HepG2 (cell line): ENCODE measurements around the gene KIF22. TPM values are rescaled to one million over a fixed set of nuclear protein-coding genes. Genes with fewer than 3 reads are reported as not detected.

Source experiments
- ATRX ChIP-seq: sonication (generic); formaldehyde crosslinking; IDR thresholded peaks from 2 replicates; pipeline ENCODE4 v1.4.0; 2020; ENCODE audit warnings: missing genetic modification reagents, borderline replicate concordance
- JDP2 ChIP-seq: sonication (generic); formaldehyde crosslinking; IDR thresholded peaks from 2 replicates; pipeline ENCODE4 v1.8.1; 2022; ENCODE audit warnings: missing genetic modification reagents, borderline replicate concordance
- MTA3 ChIP-seq: sonication (generic); formaldehyde crosslinking; IDR thresholded peaks from 2 replicates; pipeline ENCODE4 v1.4.0; 2020; ENCODE audit warnings: missing genetic modification reagents
- NR1H2 ChIP-seq: sonication (generic); formaldehyde crosslinking; IDR thresholded peaks from 2 replicates; pipeline ENCODE4 v1.8.1; 2022; ENCODE audit warnings: low read depth, missing genetic modification reagents, borderline replicate concordance
- PPARG ChIP-seq: conservative IDR thresholded peaks from 2 replicates; pipeline ENCODE4 v1.6.1; 2016; ENCODE audit warnings: missing biosample characterization, missing genetic modification reagents
- PTBP1 ChIP-seq: fragments of 200-400 bp; formaldehyde crosslinking; IDR thresholded peaks from 2 replicates; pipeline ENCODE4 v1.6.1; 2018; ENCODE audit warnings: low read length, low read depth; ENCODE audit not compliant: poor library complexity, severe bottlenecking
- SAP130 ChIP-seq: IDR thresholded peaks from 2 replicates; pipeline ENCODE4 v1.6.1; 2016; ENCODE audit warnings: low read depth
- SMYD3 ChIP-seq: sonication (generic); formaldehyde crosslinking; IDR thresholded peaks from 2 replicates; pipeline ENCODE4 v1.8.1; 2023; ENCODE audit warnings: mild to moderate bottlenecking, missing genetic modification reagents
- SOX5 ChIP-seq: IDR thresholded peaks from 2 replicates; pipeline ENCODE4 v1.6.1; 2016; ENCODE audit warnings: borderline replicate concordance
- SRF ChIP-seq: IDR thresholded peaks from 2 replicates; pipeline ENCODE4 v1.6.1; 2011; ENCODE audit warnings: mild to moderate bottlenecking, low read depth, low read length, moderate library complexity
- TBL1XR1 ChIP-seq: fragments of 150-350 bp; IDR thresholded peaks from 2 replicates; pipeline ENCODE4 v1.6.1; 2014; ENCODE audit warnings: borderline replicate concordance, low read length; ENCODE audit not compliant: partially characterized antibody
- ZBTB3 ChIP-seq: sonication (generic); formaldehyde crosslinking; IDR thresholded peaks from 2 replicates; pipeline ENCODE4 v1.4.0; 2020; ENCODE audit warnings: low read depth, mild to moderate bottlenecking, moderate library complexity, missing genetic modification reagents, borderline replicate concordance
- ZNF350 ChIP-seq: sonication (generic); formaldehyde crosslinking; IDR thresholded peaks from 2 replicates; pipeline ENCODE4 v1.4.0; 2020; ENCODE audit warnings: mild to moderate bottlenecking, low read depth, missing genetic modification reagents, borderline replicate concordance
- ZNF354B ChIP-seq: sonication (generic); formaldehyde crosslinking; IDR thresholded peaks from 2 replicates; pipeline ENCODE4 v1.8.0; 2022; ENCODE audit warnings: mild to moderate bottlenecking, missing genetic modification reagents
- ZNF558 ChIP-seq: sonication (generic); formaldehyde crosslinking; IDR thresholded peaks from 2 replicates; pipeline ENCODE4 v1.9.0; 2022; ENCODE audit warnings: mild to moderate bottlenecking, missing genetic modification reagents, borderline replicate concordance
- ZNF570 ChIP-seq: sonication (generic); formaldehyde crosslinking; IDR thresholded peaks from 2 replicates; pipeline ENCODE4 v1.4.0; 2020; ENCODE audit warnings: mild to moderate bottlenecking, missing genetic modification reagents, borderline replicate concordance
- ZNF713 ChIP-seq: sonication (generic); formaldehyde crosslinking; IDR thresholded peaks from 2 replicates; pipeline ENCODE4 v1.4.0; 2020; ENCODE audit warnings: mild to moderate bottlenecking, missing genetic modification reagents
- ZNF879 ChIP-seq: sonication (generic); formaldehyde crosslinking; IDR thresholded peaks from 2 replicates; pipeline ENCODE4 v1.8.1; 2023; ENCODE audit warnings: missing genetic modification reagents
- ZSCAN12 ChIP-seq: sonication (generic); formaldehyde crosslinking; IDR thresholded peaks from 2 replicates; pipeline ENCODE4 v1.9.0; 2021; ENCODE audit warnings: mild to moderate bottlenecking, missing genetic modification reagents
- ZSCAN22 ChIP-seq: sonication (generic); formaldehyde crosslinking; IDR thresholded peaks from 2 replicates; pipeline ENCODE4 v1.4.0; 2020; ENCODE audit warnings: mild to moderate bottlenecking, missing genetic modification reagents
- polyA plus RNA-seq, 8 experiments: library from polyadenylated mRNA; depleted of rRNA in 3 of 8; stranded (reverse) in 7 of 8; unstranded in 1 of 8; fragments of >200 nt; fragmentation: Illumina TruSeq in 4 of 8; extraction: Trizol in 4 of 8; gene quantifications; 2 replicates each; pipeline versions ENCODE4 v1.2.1 to v1.2.3, GENCODE V29; 2011 to 2016; ENCODE audit warnings: low read depth in 4 of 8, missing spikeins in 1 of 8, mixed read lengths in 1 of 8; ENCODE audit not compliant: insufficient read depth in 1 of 8
- total RNA-seq, 5 experiments: library from RNA; depleted of rRNA; stranded (reverse); fragments of >200 nt; fragmentation: Illumina TruSeq; extraction: Trizol; gene quantifications; 2 replicates each; pipeline ENCODE4 v1.2.3, GENCODE V29; 2016; ENCODE audit warnings: low read depth in 1 of 5
- TF ChIP-seq, protein P1 (sequence below): sonication (generic); formaldehyde crosslinking; IDR thresholded peaks from 2 replicates; pipeline ENCODE4 v1.4.0; 2020; ENCODE audit warnings: missing genetic modification reagents, low read depth, mild to moderate bottlenecking, borderline replicate concordance
- TF ChIP-seq, protein P2 (sequence below): sonication (generic); formaldehyde crosslinking; IDR thresholded peaks from 2 replicates; pipeline ENCODE4 v1.9.0; 2021; ENCODE audit warnings: missing genetic modification reagents, borderline replicate concordance
- TF ChIP-seq, protein P3 (sequence below): IDR thresholded peaks from 2 replicates; pipeline ENCODE4 v1.6.1; 2016; ENCODE audit warnings: missing compliant biosample characterization, missing genetic modification reagents, borderline replicate concordance
- TF ChIP-seq, protein P4 (sequence below): sonication (generic); formaldehyde crosslinking; conservative IDR thresholded peaks from 2 replicates; pipeline ENCODE4 v1.4.0; 2020; ENCODE audit warnings: missing genetic modification reagents

The KIF22 gene
- total and polyA plus RNA-seq, 2 of the 13 experiments (the other 11 are each of a cell fraction or from before 2014, with no cell fraction given), result 95.8 to 118 TPM

DNA sequence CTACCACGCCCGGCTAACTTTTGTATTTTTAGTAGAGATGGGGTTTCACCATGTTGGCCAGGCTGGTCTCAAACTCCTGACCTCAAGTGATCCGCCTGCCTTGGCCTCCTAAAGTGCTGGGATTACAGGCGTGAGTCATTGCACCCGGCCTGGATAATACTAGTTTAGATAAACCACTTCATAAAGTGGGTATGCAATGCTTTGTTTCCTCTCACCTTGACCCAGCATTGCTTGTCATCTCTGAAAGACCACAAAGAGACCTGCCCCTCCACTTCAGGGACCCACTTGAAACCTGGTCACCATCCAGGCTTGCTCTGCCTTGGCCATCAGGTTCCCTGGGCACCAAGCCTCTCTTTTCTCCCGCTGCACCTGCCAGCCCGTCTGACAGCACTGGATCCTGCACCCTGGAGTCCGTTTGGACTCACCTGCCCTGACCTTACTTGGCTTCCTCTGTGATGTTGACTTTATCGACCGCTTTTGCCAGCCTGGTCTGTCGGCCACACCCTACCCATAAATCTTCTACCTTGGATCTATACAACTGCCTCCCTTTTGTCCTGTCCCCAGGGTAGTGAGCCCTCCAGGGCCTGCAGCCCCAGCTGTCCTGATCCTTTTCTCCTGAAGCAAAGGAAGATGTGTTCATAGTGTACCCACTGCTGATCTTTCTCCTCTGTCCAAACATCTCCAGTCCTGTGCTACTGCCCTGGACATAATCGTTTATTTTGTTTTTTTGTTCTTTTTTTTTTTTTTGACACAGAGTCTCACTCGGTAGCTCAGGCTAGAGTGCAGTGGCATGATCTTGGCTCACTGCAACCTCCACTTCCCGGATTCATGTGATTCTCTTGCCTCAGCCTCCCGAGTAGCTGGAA lies 25.2 kb upstream of the KIF22 start (continued):
- no peak for TF ChIP-seq PTBP1
- TF ChIP-seq TBL1XR1, result no peak
- no peak for TF ChIP-seq ZNF354B
- TF ChIP-seq ZNF570 (CRISPR knock-in tag), result no peak
- no peak for TF ChIP-seq JDP2
- TF ChIP-seq ZSCAN22 (CRISPR knock-in tag), result no peak
- TF ChIP-seq, protein P1, sequence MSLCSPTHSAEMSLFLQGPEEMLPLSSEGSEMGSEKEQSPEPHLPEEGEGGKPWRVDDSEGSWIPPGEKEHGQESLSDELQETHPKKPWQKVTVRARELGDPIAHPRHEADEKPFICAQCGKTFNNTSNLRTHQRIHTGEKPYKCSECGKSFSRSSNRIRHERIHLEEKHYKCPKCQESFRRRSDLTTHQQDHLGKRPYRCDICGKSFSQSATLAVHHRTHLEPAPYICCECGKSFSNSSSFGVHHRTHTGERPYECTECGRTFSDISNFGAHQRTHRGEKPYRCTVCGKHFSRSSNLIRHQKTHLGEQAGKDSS (CRISPR knock-in tag), result peak; percentile 85; the same call in 1 of the 2 replicates
- TF ChIP-seq, protein P2, sequence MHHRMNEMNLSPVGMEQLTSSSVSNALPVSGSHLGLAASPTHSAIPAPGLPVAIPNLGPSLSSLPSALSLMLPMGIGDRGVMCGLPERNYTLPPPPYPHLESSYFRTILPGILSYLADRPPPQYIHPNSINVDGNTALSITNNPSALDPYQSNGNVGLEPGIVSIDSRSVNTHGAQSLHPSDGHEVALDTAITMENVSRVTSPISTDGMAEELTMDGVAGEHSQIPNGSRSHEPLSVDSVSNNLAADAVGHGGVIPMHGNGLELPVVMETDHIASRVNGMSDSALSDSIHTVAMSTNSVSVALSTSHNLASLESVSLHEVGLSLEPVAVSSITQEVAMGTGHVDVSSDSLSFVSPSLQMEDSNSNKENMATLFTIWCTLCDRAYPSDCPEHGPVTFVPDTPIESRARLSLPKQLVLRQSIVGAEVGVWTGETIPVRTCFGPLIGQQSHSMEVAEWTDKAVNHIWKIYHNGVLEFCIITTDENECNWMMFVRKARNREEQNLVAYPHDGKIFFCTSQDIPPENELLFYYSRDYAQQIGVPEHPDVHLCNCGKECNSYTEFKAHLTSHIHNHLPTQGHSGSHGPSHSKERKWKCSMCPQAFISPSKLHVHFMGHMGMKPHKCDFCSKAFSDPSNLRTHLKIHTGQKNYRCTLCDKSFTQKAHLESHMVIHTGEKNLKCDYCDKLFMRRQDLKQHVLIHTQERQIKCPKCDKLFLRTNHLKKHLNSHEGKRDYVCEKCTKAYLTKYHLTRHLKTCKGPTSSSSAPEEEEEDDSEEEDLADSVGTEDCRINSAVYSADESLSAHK (CRISPR knock-in tag), result no peak
- no peak for TF ChIP-seq ZSCAN12
- no peak for TF ChIP-seq ZNF879 (CRISPR knock-in tag)
- TF ChIP-seq SRF, result peak; percentile 72
- TF ChIP-seq, protein P3, sequence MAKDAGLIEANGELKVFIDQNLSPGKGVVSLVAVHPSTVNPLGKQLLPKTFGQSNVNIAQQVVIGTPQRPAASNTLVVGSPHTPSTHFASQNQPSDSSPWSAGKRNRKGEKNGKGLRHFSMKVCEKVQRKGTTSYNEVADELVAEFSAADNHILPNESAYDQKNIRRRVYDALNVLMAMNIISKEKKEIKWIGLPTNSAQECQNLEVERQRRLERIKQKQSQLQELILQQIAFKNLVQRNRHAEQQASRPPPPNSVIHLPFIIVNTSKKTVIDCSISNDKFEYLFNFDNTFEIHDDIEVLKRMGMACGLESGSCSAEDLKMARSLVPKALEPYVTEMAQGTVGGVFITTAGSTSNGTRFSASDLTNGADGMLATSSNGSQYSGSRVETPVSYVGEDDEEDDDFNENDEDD (CRISPR knock-in tag), result peak; percentile 64; the same call in 1 of the 2 replicates
- no peak for TF ChIP-seq ZNF558
- peak; percentile 93 for TF ChIP-seq ZNF350 (CRISPR knock-in tag)
- TF ChIP-seq PPARG (CRISPR knock-in tag), result peak; percentile 80
- TF ChIP-seq SOX5, result peak; percentile 93
- peak; percentile 88; the same call in 1 of the 2 replicates for TF ChIP-seq SMYD3
- TF ChIP-seq ZBTB3, result peak; percentile 96; the same call in 1 of the 2 replicates
- peak; percentile 89 for TF ChIP-seq SAP130 (CRISPR knock-in tag)
- TF ChIP-seq, protein P4, sequence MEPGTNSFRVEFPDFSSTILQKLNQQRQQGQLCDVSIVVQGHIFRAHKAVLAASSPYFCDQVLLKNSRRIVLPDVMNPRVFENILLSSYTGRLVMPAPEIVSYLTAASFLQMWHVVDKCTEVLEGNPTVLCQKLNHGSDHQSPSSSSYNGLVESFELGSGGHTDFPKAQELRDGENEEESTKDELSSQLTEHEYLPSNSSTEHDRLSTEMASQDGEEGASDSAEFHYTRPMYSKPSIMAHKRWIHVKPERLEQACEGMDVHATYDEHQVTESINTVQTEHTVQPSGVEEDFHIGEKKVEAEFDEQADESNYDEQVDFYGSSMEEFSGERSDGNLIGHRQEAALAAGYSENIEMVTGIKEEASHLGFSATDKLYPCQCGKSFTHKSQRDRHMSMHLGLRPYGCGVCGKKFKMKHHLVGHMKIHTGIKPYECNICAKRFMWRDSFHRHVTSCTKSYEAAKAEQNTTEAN (CRISPR knock-in tag), result peak; percentile 80; the same call in 1 of the 2 replicates
- TF ChIP-seq ZNF713 (CRISPR knock-in tag), result peak; percentile 89; the same call in 1 of the 2 replicates
- no peak for TF ChIP-seq MTA3 (CRISPR knock-in tag)
- no peak for TF ChIP-seq ATRX (CRISPR knock-in tag)
- TF ChIP-seq NR1H2, result no peak; the same call in 1 of the 2 replicates
